NCI-H460 (cell line): Measurements from ENCODE around the gene BLTP2. TPM values are rescaled to one million over a fixed set of nuclear protein-coding genes. Genes with fewer than 3 reads are reported as not detected.
"Not testable (repeated sequence)": the region's sequence is repeated elsewhere in the genome, so short reads cannot be mapped to it uniquely, and the experiment has no call there.

Experiments
- DNase-seq: peaks from one replicate; pipeline ENCODE4 v3.0.0-alpha.2; 2016; ENCODE audit warnings: low read depth; ENCODE audit errors: extremely low read depth
- total RNA-seq: library from RNA; depleted of rRNA; stranded (reverse); fragments of >200 nt; shearing (Covaris generic); gene quantifications from 2 replicates; pipeline ENCODE4 v1.2.3, GENCODE V29; 2014

The BLTP2 gene
- total RNA-seq, 1 experiment from 2014 or later: 134 TPM

DNA sequence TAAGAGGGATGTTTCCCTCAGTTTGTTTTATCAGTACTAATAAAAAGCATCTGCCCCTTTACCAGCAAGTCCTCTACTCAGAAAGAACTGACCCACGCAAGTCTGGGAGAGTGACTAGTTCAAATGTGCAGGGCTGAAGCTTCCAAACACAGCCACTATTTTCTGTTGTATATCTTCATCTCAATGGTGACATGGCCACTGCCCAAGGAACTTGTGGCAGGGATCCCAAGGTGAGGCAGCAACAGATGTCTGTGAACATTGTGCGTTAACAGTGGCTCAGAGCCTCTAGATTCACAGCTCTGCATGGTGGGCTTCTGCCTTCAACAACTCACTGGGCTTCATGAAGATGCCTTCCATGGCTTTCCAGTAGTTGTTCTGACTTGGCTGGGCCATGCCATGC lies 3.7 kb upstream of the BLTP2 start:
- DNase-seq: no peak

DNA sequence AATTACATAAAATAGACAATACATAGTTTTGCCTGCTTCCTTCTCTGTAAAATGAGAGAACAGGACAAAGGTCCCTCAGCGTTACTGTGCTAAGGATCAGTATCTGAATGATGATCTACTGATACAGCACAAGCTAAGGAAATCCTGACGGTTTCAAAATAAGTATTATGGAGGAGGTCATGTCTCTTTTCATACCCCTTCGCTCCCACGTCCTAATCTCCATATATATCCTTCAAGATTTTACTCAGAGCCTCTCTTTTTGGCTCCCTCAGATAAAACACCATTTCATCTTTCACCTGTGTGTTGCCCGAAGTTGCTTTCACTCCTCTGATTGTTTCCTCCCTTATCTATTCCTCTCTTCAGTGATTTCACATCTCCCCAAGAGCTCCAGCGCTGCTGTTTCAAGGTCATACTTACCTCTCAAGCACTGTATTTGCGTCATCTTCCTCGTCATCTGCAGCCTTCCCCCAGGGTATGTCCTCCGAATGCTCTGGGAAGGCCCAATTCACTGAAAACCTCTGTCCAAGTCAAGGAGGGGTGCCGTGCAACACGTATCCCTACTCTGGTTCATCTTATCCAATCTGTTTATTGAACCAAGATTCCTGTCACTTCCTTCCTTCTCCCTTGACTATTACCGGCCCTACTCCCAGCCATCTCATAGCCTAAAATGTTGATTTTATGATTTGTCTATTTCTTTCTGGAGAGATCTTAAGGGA lies 1.2 kb upstream of the BLTP2 start:
- DNase-seq: peak; percentile 84

DNA sequence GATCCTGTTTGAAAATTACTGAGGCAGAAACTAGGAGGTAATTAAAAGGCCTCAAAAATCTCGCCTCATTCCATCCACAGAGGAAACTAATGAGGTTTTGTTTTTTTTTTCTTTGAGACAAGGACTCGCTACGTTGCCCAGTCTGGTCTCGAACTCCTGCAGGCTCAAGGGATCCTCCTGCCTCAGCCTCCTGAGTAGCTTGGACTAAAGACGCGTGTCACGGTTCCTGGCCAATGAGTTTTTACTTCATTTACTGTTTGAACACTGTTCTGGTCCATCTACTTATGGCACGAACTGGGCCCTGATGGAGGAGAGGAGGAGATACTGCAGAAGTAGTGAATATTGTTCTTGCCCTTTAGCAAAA lies 600 bp upstream of the BLTP2 start:
- DNase-seq: no peak

DNA sequence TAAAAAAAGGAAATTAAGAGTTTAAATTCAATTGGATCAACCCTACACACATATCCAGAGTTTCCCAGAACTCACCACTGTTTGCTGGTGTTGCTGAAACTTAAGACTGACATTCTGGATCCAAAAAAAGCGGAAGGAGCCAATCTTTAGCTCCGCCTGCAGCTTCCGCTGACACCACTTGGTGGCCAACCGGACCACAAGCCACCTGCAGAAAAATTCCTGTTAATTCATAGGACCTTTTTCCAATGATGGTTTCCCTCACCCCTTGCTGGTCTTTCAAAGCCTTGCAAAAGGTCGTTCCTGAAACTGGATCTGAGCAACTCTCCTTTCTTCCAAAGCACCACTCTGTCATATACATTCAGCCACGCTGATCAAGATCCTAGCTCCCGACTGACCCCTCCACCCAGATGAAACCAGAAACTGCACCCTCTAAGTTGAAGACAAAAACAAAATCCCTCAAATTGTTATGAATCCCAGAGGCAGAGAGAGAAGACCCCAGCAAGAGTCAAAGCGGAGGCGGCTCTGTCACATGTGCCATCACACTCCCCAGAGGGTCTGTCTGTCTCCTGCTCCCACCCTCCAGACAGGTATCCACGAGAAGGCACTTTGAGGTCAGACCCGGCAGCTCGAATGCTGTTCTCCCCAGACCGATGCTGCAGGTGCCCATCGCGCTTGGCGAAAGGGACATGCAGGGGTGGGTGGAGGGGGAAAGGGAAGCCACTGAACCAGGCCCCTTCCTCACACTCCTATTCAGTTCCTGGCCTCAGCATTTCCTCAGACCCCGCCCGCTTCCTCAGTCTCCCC lies 773 bp downstream of the BLTP2 start:
- DNase-seq: peak; percentile 29

DNA sequence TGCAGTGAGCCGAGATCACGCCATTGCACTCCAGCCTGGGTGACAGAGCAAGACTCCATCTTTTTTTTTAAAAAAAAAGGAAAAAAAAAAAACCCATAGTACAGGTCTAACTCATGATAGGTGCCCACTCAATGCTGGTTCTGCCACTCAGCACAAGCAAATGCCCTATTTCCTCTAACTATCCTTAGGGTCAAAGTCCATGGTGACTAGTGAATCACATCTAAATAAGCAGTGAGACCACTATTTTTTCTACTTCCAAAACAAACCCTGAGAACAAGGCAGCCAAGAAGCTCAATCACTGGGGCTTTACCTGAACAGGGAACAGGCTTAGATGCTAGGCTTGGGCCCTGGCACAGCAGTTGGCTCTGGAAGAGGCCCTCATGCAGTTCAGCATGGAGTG lies 3.4 kb downstream of the BLTP2 start:
- DNase-seq: no peak

DNA sequence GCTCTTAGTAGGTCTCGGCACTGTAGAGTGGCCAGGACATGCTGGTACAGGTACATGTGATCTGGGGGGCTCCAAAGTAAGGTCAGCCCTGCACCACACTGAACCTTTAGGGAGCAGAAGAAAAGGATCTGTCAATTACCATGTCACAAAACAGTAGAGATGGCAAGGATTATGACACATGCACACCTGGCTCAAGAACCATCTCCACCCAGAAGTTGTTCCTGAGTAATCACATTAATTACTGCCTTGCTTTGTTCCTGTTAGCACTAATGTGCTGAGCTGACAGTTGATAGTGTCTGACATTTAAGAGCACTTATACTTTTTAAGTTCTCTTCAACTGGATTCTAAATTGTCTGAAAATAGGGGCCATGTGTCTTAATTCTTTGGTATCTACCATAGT lies 9.5 kb downstream of the BLTP2 start:
- DNase-seq: no peak

DNA sequence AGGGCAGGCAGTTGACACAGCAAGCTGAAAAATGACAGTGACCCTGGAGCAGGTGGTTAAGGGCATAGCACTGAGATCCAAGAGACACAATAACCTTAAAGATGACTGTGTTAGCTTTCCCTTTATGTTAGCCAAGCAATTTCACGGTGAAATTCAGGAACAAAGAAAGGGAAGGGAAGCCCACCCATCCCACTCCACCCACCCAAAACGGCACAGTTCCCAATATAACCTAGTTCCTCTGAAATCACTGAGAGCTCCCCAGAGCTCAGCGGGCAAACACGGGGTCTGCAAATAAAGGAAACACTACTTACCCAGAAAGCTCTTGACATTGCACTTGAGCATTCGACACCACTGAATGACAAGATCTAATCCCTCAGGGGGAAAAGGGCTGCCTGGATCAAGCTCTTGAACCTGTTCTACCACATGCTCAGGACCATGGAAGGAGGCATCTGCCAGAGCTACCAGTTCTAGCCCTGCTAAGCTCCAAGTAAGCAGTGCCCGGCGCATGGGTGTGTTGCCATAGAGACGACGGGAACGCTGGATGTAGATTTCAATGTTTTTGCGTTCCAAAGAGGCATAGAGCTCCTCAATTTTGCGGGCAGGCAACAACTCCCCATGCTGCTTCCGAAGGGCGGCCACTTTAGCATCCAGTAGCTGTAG lies 10.6 kb downstream of the BLTP2 start:
- no peak for DNase-seq

DNA sequence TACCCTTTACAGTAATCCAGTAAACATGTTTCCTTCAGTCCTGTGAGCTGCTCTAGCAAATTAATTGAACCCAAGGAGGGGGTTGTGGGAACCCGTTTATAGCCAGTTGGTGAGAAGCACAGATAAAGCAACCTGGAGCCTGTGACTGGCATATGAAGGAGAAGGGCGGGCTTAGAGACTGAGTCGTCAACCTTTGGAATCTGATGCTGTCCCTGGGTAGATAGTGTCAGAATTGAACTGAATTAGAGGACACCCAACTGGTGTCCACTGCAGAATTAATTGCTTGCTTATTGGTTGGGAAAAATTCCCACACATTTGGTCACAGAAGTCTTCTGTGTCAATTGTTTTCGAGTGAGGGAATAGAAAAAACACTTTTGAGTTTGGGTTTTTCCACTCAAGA lies 18.1 kb downstream of the BLTP2 start:
- DNase-seq: no peak

DNA sequence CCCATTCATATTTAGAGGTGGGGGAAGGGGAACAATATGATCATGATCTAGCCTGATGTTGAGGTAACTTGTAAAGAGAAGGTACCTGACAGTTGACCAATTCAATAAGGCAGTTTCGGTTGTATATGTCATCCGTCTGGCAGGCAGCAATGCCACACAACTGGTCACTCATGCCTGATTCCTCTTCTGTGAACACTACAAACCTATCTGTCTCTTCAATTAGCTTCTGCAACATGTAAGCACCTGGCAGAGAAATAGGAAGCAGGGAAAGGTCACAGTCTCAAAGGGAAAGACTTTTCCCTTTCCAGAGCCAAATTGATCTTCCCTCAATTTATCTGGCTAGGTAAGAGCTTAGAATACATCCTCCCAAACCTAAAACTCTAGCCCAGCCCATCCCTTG lies 20.8 kb downstream of the BLTP2 start:
- no peak for DNase-seq

DNA sequence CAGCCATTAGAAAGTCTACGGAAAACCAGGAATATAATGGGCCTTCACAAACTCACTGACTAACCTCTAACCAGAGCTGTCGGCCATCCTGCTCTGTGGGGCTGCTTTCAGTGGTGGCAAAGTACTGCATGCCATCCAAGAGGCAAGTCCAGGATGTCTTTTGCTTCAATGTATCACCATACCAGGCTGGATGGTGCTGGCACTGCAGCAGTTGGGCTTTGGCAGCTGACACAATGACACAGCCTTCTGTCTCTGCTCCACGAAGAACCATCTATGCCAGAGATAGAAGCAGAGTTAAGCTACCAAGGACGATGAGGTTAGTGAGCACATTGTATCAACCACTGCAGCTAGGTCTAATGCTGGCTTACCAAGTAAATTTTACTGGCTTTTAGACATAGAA lies 21.3 kb downstream of the BLTP2 start:
- DNase-seq: no peak

DNA sequence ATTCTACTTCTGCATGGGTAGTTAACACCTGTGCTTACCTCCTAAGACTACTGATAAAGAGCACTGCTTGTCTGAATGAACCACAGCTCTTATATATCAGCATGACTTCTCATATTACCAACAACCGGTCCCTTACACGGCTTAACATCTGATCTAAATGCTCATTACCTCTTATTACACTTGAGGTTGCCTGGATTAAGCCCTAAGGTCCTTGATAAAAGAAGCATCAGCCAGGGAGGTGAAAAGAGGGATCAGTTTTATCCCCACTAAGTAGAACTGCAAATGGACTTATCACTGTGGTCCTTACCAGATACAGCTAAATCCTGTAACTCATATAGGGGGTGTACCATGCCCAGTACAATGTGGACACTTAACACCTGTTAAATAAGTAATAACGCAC lies 22.8 kb downstream of the BLTP2 start:
- DNase-seq: no peak

DNA sequence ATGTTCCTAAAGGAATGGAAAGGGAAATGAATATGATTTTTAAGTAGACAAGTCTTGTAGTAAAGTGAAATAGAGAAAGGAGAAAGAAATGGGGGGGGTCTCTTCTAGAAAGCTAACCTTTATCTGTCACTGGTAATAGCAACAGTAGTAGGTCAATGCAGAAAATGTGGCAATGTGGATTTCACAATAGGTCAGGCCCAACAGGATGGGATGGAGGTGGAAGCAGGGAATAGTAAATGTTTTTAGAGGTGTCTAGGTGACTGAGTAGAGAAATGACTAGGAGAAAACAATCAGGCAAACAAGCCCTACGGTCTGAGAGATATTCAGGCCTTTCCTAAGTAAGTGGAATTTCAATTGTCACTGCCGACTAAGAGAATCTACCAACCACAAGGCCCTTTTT lies 24.9 kb downstream of the BLTP2 start:
- DNase-seq: no peak

DNA sequence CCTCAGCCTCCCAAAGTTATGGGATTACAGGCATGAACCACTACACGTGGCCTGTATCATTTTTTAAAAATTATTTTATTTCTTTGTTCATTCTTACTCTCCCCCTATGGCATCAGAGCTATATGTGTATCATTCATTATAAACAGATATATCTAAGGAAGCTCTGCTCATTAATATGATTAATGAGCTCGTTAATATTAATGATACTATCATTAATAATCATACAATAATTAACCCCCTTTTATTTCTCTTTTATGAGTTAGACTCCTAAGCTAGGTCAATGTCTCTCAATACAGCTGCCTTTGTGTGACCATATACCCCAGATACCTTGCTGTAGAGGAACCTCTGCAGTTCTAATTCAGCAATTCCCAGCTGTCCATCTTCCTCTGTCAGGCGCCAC lies 26.5 kb downstream of the BLTP2 start:
- DNase-seq: no peak

DNA sequence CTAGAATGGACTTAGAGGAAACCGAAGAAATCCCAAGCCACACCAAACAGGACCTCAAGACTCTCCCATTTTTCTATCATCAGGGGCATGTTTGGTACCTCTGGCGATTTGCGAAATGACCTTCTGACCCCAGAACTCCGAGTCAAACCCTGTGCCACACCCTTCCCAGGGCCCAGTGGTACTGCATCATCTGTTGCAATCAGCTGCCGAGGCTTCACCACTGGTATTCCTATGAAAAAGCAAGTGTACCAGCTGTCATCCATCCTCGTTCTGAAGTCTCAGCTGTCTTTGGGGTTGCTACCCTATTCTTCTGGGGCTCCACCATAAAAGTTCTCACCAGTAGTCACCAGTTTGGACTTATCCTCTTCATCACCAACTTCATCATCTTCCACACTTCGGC lies 28.7 kb downstream of the BLTP2 start:
- DNase-seq: no peak

DNA sequence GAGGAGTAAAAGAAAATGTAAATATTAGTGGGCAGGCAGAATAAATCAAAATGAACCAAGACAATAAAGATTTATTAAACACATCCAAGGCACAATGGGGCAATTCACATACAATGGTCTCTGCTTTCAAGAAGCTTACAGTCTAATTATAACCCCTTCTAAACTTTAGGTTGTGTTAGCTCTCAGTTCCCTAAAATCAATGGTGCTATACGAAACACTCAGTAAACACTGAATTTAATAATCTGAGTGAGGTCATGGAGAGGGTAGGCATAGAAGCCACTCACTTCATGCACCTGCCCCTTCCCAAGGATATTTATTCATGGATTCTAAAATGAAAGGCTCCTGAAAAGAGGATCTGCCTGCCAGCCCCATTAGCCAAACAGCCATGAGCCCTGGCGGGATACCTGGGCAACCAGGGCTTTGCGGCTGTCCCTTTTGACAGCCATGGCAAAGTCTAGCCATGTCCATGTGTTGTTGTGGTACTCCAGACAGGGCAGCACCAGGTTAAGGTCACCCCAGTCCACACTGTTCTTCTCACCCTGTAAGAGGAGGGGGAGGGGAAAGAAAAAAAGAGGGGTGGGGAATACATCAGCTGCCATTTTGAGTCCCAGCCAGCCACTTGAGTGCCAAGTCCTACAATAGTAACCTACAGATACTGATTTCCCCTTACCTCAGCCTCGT lies 29.6 kb downstream of the BLTP2 start:
- DNase-seq: no peak

DNA sequence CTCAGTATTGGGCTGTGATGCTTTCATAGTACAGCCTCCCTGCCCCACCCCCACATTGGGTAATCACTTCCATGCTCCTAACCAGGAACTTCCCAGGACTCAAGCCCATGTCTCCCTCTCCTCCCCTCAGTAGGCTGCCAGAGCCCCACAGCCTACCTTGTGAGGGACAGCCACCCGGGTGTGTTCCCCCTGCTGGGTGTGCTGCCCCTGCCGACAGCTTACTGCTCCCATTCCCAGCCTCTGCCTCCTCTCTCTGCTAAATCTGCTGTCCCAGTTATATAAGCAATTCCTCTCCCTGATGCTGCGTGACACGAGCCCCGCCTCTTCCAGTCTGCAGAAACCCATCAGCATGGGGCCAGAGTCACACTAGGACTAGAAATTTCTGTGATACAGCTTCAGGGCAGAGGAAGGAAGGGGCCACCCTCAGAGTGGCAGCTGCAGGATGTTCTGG lies 31.0 kb downstream of the BLTP2 start, which contains the start of gene RSKR:
Gene RSKR, minus strand, starts transcription at position 255 of the 451 bp plus-strand sequence. Its CDS starts 24 bp downstream, at position 231.
- DNase-seq: peak; percentile 19

DNA sequence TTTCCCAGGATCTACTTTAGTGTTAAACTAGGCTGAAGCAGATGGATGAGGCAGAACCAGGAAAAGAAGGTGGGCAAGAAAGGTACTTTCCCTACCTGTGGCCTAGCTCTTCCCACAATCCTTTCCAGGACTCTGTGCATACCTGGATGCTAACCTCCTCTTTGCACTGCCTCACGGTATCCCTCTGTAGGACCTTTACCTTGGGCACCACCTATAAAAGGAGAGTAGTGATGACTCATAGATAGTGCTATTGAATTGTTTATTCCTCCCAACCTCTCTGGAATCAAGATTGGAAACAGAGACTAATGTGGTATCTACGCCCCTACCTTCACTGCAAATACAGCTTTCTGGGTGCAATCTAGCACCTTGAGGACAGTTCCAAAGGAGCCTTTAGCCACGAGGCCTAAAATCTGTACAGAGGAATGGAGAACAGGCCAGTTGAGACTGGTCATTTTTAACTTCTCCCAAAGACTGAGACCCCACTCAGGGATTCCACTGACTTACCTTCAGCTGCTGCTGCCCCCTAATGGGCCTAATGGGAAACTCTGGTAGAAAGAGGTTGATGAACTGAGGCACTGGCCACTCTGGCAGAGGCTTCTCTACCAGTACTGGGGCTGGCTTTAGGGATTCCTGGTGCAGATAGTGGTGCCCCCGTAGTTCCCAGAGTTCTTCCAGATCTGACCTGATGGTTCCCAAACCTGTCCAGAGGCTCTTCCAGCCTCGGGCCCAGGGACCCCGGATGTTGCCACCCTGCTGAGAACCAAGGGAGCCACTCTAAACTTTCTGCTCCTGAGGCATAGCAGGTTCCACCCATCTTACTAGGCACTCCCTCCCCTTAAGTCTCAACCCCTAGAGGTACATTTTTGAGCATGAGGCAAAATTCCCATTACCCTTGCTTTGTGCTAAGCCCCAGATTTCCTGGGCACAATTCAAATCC lies 31.8 kb downstream of the BLTP2 start:
- peak; percentile 36 for DNase-seq

DNA sequence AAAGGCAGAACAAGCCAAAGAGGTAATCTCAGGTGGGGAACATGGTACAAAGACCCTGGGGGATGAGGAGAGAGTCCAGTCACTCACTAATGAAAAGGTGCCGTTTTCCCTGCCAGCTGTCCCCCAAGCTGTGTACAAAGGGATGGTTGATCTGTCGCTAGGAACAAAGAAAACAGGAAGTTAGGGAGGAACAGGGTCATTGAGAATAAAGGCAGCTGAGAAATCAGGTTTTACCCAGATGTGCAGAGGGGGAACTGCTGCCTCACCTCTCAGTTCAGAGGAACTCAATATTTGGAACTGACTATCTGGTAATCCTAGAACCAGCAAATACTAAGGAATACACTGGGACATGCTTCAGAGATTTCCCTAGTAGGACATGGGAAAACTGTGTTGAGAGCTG lies 32.4 kb downstream of the BLTP2 start:
- no peak for DNase-seq

DNA sequence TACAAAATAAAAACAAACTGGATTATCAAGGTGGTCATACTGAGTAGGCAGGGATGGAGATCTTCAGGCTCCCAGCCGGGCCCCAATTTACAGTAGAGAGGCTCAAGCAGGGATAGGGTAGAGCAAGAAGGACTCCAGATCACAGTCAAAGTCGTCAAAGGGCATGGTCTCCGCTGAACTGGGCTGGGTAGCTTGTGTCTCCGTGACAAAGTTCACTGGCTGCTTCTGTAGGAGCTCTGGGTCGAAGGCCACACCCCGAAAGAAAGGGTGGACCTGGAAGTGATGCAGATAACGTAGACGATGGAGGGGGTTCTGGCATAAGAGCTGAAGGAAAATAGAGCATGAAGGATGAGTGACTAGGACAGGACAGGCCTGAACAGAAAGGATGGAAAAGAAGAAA lies 34.6 kb downstream of the BLTP2 start:
- DNase-seq: no peak

DNA sequence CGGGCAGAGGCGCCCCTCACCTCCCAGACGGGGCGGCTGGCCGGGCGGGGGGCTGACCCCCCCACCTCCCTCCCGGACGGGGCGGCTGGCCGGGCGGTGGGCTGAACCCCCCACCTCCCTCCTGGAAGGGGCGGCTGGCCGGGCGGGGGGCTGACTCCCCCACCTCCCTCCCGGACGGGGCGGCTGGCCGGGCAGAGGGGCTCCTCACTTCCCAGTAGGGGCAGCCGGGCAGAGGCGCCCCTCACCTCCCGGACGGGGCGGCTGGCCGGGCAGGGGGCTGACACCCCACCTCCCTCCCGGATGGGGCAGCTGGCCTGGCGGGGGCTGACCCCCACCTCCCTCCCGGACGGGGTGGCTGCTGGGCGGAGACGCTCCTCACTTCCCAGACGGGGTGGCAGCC lies 40.9 kb downstream of the BLTP2 start:
- not testable (repeated sequence) for DNase-seq
